Loucy (cell line): ENCODE data around the gene GNAS-AS1.
A peak's percentile ranks its signal among the peaks of the same experiment; 100 is the strongest.

Experiments
- H2AFZ ChIP-seq: fragments of 200-600 bp; sonication (generic); 2 replicates; pipeline ENCODE4 v1.6.0; 2016; ENCODE audit warnings: antibody characterized with exemption, mild to moderate bottlenecking, low read length, moderate library complexity
- H3F3A ChIP-seq: fragments of 200-600 bp; 2 replicates; pipeline ENCODE4 v1.6.0; 2016; ENCODE audit warnings: antibody characterized with exemption, low read depth, mild to moderate bottlenecking
- H3K27me3 ChIP-seq: fragments of 200-600 bp; sonication (generic); 2 replicates; pipeline ENCODE4 v1.6.1; 2014; ENCODE audit warnings: low read length, mild to moderate bottlenecking; ENCODE audit not compliant: insufficient read depth, poor library complexity, severe bottlenecking
- H3K36me3 ChIP-seq: fragments of 200-600 bp; sonication (generic); 2 replicates; pipeline ENCODE4 v1.6.1; 2016; ENCODE audit warnings: low read length; ENCODE audit not compliant: insufficient read depth
- H3K4me1 ChIP-seq: fragments of 200-600 bp; sonication (generic); 2 replicates; pipeline ENCODE4 v1.5.1; 2014; ENCODE audit warnings: low read length, mild to moderate bottlenecking; ENCODE audit not compliant: insufficient read depth, poor library complexity, severe bottlenecking
- H3K4me2 ChIP-seq: fragments of 200-600 bp; sonication (generic); 2 replicates; pipeline ENCODE4 v1.6.0; 2014; ENCODE audit warnings: antibody characterized with exemption, low read length, low read depth, mild to moderate bottlenecking; ENCODE audit not compliant: poor library complexity, severe bottlenecking
- H3K4me3 ChIP-seq: fragments of 200-600 bp; sonication (generic); 2 replicates; pipeline ENCODE4 v1.5.1; 2014; ENCODE audit warnings: low read length, mild to moderate bottlenecking, mixed read lengths; ENCODE audit not compliant: poor library complexity, severe bottlenecking
- H3K79me2 ChIP-seq: fragments of 200-600 bp; sonication (generic); 2 replicates; pipeline ENCODE4 v1.6.1; 2014; ENCODE audit warnings: low read length; ENCODE audit not compliant: insufficient read depth
- H3K9ac ChIP-seq: fragments of 200-600 bp; sonication (generic); 2 replicates; pipeline ENCODE4 v1.6.0; 2014; ENCODE audit warnings: mild to moderate bottlenecking, low read depth, low read length, moderate library complexity; ENCODE audit not compliant: poor library complexity, severe bottlenecking
- H3K9me2 ChIP-seq: fragments of 200-600 bp; sonication (generic); replicated peaks from 2 replicates; pipeline ENCODE4 v1.6.1; 2016; ENCODE audit warnings: low read depth, low read length, mixed read lengths
- H3K9me3 ChIP-seq: fragments of 200-600 bp; sonication (generic); 2 replicates; pipeline ENCODE4 v1.6.1; 2014; ENCODE audit warnings: mild to moderate bottlenecking, antibody characterized with exemption, low read length, low read depth; ENCODE audit not compliant: insufficient read depth
- H4K20me1 ChIP-seq: fragments of 200-600 bp; sonication (generic); 2 replicates; pipeline ENCODE4 v1.6.0; 2014; ENCODE audit warnings: antibody characterized with exemption, low read length, mild to moderate bottlenecking; ENCODE audit not compliant: insufficient read depth, poor library complexity, severe bottlenecking
- CTCF ChIP-seq: fragments of 200-600 bp; sonication (generic); conservative IDR thresholded peaks from 2 replicates; pipeline ENCODE4 v1.5.1; 2014; ENCODE audit warnings: mild to moderate bottlenecking, antibody characterized with exemption, low read length
- EZH2phosphoT487 ChIP-seq: fragments of 200-600 bp; IDR thresholded peaks from 2 replicates; pipeline ENCODE4 v1.6.1; 2018; ENCODE audit warnings: antibody characterized with exemption, mild to moderate bottlenecking, moderate library complexity, borderline replicate concordance

The GNAS-AS1 gene

DNA sequence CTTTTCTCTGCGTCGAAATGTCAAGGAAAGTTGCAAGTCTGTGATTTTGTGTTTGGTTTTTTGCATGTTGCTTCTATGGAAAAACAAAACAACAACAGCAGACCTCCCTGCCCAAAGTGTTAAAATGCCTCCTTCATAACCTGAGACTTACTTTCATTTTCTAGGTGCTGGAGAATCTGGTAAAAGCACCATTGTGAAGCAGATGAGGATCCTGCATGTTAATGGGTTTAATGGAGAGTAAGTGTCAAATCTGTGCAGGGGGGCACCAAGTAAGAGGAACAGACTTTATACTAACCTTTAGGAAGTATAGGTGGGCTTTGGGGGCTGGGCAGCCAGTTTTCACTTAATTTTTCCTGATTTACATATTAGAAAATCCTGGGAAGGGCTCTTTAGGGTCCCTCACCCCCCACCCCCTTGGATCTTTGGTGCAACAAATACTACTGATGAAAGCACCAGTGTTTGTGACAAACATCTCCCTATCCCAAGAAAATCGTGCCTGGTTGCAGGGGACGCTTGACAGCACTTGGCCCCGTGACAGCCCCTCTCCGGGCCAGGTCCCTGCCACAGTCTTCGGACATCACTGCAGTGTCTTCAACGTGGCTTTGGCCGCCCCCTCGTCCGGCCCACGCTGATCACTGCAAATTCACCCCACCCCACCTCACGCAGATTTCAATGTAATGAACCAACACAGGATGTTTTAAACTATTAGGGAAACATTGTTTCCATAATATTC lies 44.9 kb upstream of the GNAS-AS1 start:
- Histone ChIP-seq H3K9me3 (no peaks in the 10 kb centered on the region), H2AFZ (no peak overlapping the region), H3K9ac (peak overlapping the region; percentile 95), H3K79me2 (peaks cover 88% of the 10 kb centered on the region), H3F3A (no peaks in the 10 kb centered on the region; the same call in 1 of the 2 replicates), H3K4me2 (peak overlapping the region; percentile 97), H3K27me3 (no peaks in the 10 kb centered on the region), H3K9me2 (no peaks in the 10 kb centered on the region), H3K36me3 (peaks cover 50% of the 10 kb centered on the region), H3K4me3 (peak overlapping the region; percentile 98), H4K20me1 (peaks cover 82% of the 10 kb centered on the region), H3K4me1 (peaks cover 52% of the 10 kb centered on the region)
- no peak for TF ChIP-seq CTCF
- TF ChIP-seq EZH2phosphoT487 = no peak

GRCh38 chr20:58894652-58895447 lies 44.1 kb upstream of the GNAS-AS1 start:
- peaks cover 74% of the 10 kb centered on the region for H4K20me1 ChIP-seq
- no peaks in the 10 kb centered on the region for H3K9me2 ChIP-seq
- peaks cover 82% of the 10 kb centered on the region for H3K79me2 ChIP-seq
- peaks cover 42% of the 10 kb centered on the region for H3K36me3 ChIP-seq
- no peak overlapping the region for H2AFZ ChIP-seq
- no peaks in the 10 kb centered on the region for H3K9me3 ChIP-seq
- H3K9ac ChIP-seq = peak overlapping the region; percentile 95
- peak overlapping the region; percentile 98 for H3K4me3 ChIP-seq
- TF ChIP-seq EZH2phosphoT487 (no peak), CTCF (no peak)
- peaks cover 52% of the 10 kb centered on the region for H3K4me1 ChIP-seq
- H3K27me3 ChIP-seq = no peaks in the 10 kb centered on the region
- peak overlapping the region; percentile 97 for H3K4me2 ChIP-seq
- no peaks in the 10 kb centered on the region; the same call in 1 of the 2 replicates for H3F3A ChIP-seq

GRCh38 chr20:58893355-58894120 lies 42.8 kb upstream of the GNAS-AS1 start:
- peaks cover 48% of the 10 kb centered on the region for H3K4me1 ChIP-seq
- H4K20me1 ChIP-seq = peaks cover 61% of the 10 kb centered on the region

More at GRCh38 chr20:58893355-58894120, 42.8 kb upstream of the GNAS-AS1 start:
- H3K79me2 ChIP-seq = peaks cover 75% of the 10 kb centered on the region
- no peak overlapping the region for H2AFZ ChIP-seq
- peak overlapping the region; percentile 97 for H3K4me2 ChIP-seq
- no peaks in the 10 kb centered on the region; the same call in 1 of the 2 replicates for H3F3A ChIP-seq
- no peak for TF ChIP-seq EZH2phosphoT487
- no peak for TF ChIP-seq CTCF
- H3K4me3 ChIP-seq = peak overlapping the region; percentile 98
- no peaks in the 10 kb centered on the region for H3K9me3 ChIP-seq
- peak overlapping the region; percentile 95 for H3K9ac ChIP-seq
- H3K27me3 ChIP-seq = no peaks in the 10 kb centered on the region
- H3K9me2 ChIP-seq = no peaks in the 10 kb centered on the region
- H3K36me3 ChIP-seq = peaks cover 29% of the 10 kb centered on the region
